ENCODE data around the gene RNF182. TPM values are rescaled to one million over a fixed set of nuclear protein-coding genes. Genes with fewer than 3 reads are reported as not detected.
"Not testable (repeated sequence)": the region's sequence is repeated elsewhere in the genome, so short reads cannot be mapped to it uniquely, and the experiment has no call there.

The RNF182 gene
- total RNA-seq, 1 donor from 2014 or later = 0.20 TPM

DNA sequence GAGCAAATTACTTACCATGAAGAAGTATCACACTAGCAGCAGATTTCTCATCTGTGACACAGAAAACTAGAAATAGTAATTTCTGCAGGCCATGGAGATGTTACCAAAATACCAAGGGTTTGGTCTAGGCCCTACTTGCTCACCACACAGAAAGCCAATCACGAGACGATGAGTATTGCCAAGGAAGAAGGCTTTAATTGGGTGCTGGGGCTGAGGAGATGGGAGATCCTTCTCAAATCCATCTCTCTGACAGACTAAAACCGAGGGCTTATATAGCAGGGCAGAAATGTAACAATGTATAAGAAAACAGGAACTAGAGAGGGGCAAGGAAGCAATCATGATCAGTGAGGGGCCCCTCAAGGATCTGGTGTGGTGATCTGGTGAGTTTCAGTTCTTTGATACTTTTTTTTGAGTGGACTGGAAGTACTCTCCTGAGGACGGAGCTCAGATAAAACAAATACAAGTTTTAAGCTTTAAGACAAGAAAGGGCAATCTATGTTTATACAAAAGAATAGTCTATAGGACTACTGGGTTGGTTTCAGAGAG is 40.9 kb downstream of the RNF182 start:
- no peak for DNase-seq (ENCODE audit: low read depth, low spot score)

DNA sequence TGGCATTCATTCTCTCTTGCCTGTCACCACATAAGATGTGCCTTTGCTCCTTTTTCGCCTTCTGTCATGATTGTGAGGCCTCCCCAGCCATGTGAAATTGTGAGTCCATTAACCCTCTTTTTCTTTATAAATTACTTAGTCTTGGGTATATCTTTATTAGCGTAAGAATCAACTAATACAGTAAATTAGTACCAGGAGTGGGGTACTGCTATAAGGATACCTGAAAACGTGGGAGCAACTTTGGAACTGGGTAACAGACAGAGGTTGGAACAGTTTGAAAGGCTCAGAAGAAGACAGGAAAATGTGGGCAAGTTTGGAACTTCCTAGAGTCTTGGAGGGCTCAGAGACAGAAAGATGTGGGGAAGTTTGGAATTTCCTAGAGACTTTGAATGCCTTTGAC is 46.6 kb downstream of the RNF182 start:
- no peak for DNase-seq (ENCODE audit: low read depth, low spot score)

DNA sequence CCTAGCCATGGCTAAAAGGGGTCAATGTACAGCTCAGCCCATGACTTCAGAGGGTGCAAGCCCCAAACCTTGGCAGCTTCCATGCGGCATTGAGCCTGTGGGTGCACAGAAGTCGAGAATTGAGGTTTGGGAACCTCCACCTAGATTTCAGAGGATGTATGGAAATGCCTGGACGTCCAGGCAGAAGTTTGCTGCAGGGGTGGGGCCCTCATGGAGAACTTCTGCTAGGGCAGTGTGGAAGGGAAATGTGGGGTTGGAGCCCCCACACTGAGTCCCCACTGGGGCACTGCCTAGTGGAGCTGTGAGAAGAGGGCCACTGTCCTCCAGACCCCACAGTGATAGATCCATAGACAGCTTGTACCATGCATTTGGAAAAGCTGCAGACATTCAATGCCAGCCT is 47.9 kb downstream of the RNF182 start:
- not testable (repeated sequence) for DNase-seq (ENCODE audit: low read depth, low spot score)

- not testable (repeated sequence) for DNase-seq (ENCODE audit: low read depth, low spot score)
Observed at GRCh38 chr6:13973422-13973821, 48.7 kb downstream of the RNF182 start.

GRCh38 chr6:13978102-13978640 is 53.4 kb downstream of the RNF182 start:
- DNase-seq (ENCODE audit: low read depth, low spot score) = no peak

DNA sequence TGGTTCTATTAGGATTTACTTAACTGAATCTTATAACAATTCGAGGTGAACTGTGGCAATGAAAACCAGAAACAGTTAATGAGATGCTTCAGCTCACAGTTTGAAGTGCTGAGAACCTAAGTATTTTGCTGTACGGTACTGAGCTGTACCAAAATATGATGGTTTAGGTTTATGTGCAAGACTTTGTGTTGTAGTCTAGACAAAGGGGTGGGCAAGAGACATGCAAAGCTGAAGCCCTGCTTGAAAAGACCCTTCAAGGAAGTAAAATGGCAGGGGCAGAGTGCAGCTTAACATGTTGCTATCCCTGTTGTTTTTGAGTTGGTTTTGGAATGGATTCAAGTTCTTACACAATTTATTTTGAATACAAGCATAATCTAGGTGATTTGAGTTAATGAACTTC is 54.0 kb downstream of the RNF182 start:
- no peak for DNase-seq (ENCODE audit: low read depth, low spot score)

DNA sequence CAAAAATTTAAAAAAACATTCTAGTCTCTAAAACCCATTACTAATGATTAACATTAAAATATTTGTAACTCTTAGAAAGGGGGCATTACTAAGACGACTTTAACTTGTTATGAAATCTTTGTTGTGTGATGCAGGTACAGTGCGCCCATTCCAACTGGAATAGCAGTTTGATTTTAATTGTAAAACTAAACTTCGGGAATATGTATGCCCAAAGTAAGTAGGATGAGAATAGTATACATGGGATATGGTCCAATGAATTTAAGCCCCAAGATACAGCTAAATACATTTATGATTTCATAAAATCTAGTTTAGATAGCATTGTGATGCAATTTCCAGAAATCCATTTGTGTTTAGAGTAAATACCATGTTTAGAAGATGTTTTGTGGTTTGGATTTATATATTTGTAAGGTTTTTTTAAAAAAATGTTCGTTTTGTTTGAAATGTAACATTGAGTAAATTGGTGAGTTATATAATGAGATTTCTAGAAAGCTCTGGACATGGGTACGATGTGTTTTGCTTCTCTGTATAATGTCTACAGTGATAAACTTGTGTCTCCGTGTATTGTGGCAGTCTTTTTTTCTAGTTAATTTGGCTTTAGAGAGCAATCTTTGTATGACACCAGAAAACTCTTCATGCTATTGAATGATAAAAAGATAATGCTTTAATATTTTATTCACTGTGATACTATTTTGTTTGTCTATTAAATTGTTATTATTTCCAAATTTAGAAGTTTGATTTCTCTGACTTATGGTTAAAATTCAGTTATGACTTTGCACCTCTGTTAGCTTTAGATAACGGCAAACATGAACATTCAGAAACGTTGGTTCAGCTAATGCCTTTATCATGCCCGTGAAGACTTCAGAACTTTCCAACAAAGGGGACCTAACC is 54.8 kb downstream of the RNF182 start:
- no peak for DNase-seq (ENCODE audit: low read depth, low spot score)

DNA sequence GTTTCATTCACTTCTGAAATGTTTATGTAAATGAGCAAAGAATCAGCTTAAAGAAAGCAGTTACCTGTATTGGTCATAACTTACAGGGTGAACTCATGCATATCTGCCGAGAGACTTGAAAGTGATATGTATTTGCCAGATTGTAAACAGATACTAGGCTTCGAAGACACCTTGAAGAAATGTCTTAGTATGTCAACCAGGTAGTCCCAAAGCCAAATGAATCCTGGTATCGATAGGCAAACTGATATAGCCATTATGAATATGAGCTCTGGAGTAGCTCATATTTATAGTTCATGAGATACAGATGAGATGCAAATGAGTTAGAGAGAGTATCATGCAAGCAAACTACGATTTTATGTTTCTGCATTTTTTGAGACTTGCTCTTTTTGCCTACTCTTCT is 55.8 kb downstream of the RNF182 start:
- no peak for DNase-seq (ENCODE audit: low read depth, low spot score)

DNA sequence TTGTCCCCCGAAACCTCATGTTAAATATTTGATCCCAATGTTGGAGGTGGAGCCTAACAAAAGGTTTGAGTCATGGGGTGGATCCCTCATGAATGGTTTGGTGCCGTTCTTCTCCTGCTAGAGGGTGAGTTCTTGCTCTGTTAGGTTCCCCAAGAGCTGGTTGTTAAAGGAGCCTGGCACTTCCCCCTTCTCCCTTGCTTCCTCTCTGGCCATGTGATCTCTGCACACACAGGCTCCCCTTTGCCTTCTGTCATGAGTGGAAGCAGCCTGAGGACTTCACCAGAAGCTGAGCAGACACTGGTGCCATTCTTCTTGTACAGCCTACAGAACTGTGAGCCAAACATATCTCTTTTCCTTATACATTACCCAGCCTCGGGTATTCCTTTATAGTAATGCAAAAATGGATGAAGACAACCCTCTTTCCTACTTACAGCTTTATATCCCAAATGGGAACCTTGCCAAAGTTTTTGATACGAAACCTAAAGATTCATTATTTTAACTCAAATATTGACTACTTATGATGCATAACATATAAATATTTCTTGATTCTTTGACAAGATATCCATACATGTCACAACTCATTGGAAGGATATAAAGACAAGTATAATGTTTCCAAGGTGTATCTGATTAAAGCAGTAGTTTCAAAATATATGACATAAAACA is 61.0 kb downstream of the RNF182 start:
- no peak for DNase-seq (ENCODE audit: low read depth, low spot score)

DNA sequence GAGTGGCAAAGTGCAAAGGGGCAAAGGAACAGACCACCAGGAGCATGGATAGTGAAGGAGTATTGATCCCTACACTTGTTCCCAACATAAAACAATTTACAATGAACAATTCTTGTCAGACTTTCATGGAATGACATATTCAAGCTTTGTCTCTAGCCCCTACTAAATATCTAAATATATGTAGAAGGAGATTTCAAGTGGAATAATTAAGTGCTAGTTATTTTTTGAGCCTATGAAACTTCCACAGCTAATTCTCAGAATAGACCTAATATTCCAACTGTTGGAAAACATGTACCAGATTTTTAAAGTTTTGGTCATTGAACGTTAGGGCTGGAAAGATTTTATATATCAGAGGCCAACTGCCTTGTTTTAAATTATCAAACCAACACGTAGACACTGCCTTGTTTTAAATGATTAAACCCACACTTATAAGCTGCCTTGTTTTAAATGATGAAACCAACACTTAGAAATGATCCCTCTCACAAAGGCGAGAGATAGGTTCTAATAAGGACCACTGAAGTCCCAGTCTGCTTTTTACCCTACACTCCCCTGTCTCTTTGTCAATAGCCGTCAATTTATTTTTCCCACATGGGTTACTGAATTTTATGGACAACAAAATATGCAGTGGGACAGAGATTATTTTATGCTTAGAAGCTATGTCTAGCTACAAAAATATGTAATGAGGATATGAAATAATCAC is 62.1 kb downstream of the RNF182 start:
- no peak for DNase-seq (ENCODE audit: low read depth, low spot score)

GRCh38 chr6:13987400-13987865 is 62.7 kb downstream of the RNF182 start:
- DNase-seq (ENCODE audit: low read depth, low spot score) = no peak

- no peak for DNase-seq (ENCODE audit: low read depth, low spot score)
Observed at GRCh38 chr6:13988049-13988738, 63.4 kb downstream of the RNF182 start.

- DNase-seq (ENCODE audit: low read depth, low spot score) = no peak
Observed at GRCh38 chr6:13988908-13989307, 64.2 kb downstream of the RNF182 start.

DNA sequence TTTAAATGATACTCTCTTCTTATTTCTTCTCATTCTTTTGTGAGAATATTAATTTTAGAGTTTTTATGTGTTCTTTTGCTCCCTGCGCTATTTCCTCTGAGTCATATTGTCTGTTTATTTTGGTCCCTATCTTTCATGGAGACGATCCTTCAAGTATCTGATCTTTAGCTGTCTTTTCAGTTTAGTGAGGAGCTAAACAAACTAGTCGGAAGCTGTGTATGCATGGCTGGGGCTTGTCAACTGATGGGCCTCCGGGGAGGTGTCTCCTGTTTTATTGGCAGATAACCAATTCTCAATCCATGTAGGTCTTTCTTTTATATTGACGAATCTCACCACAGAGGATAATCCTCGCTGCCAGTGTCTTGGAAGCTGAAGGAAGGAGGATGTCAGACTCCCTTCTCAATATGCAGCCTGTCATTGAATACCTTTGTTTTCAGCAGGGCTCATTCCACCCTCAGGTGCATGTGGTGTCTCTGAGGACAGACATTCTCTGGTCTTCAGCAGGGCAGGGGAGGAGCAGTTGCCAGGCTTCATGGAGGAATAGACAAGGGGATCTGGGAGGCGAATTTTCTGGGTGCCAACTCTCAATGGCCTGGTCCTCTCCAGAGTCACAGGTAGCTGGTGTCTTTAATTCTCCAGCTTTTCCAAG is 64.9 kb downstream of the RNF182 start:
- no peak for DNase-seq (ENCODE audit: low read depth, low spot score)

GRCh38 chr6:13990796-13991195 is 66.0 kb downstream of the RNF182 start:
- no peak for DNase-seq (ENCODE audit: low read depth, low spot score)

DNA sequence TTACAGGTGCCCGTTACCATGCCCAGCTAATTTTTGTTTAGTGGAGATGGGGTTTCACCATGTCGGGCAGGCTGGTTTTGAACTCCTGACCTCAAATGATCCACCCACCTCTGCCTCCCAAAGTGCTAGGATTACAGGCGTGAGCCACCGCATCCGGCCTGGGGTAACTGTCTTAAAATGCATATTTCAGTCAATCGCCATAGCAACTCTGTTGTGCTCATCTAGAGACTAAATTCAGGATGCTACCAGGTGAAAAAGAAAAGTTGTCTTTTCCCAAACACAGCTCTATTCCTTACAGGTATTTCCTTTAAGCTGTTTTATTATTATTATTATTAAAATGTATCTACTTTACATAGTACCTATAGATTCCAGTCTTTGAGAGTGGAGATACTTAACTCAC is 66.6 kb downstream of the RNF182 start:
- no peak for DNase-seq (ENCODE audit: low read depth, low spot score)

DNA sequence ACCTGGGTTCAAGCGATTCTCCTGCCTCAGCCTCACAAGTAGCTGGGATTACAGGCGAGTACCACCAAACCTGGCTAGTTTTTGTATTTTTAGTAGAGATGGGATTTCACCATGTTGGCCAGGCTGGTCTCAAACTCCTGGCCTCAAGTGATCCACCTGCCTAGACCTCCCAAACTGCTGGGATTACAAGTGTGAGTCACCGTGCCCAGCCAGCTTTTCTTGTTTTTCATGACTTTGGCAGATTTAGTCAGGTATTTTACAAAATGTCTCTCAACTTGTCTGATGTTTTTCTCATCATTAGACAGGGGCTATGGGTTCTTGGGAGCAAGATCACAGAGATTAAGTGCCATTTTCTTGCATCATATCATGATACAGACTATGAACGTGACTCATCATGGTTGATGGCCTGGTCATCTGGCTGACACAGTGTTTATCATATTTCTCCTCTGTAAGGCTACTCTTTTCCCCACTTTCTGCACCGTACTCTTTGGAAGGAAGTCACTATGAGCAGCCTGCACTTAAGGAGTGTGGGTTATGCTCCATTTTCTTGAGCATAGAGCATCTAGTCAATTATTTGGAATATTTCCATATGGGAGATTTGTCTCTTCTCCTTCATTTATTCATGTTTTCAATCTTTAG is 67.8 kb downstream of the RNF182 start:
- no peak for DNase-seq (ENCODE audit: low read depth, low spot score)

DNA sequence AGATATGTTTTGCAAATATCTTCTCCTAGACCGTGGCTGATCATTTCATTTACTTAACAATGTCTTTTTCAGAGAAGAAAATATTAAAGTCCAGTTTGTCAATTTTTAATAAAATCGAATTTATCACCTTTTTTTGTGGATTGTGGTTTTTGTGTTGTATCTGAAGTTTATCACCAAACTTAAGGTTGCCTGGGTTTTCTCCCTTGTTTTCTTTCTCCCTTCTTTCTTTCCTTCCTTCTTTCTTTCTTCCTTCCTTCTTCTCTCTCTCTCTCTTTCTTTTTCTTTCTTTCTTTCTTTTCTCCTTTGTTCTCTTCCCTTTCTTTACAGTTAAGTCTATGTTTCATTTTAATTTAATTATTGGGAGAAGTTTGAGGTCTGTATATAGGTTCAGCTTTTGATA is 68.7 kb downstream of the RNF182 start:
- DNase-seq (ENCODE audit: low read depth, low spot score) = no peak

DNA sequence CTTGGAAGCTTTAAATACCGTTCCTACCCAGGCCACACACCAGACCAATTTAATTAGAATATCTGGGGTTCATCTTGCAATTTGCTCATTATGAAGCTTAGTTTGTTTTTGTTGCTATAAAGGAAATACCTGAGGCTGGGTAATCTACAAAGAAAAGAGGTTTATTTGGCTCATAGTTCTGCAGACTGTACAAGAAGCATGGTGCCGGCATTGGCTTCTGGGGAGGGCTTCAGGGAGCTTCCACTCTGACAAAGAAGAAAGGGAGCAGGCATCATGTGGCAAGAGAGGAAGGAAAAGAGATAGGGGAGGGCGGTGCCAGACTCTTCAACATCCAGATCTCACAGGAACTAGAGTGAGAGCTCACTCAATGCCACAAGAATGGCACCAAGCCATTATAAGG is 73.6 kb downstream of the RNF182 start:
- no peak for DNase-seq (ENCODE audit: low read depth, low spot score)

DNA sequence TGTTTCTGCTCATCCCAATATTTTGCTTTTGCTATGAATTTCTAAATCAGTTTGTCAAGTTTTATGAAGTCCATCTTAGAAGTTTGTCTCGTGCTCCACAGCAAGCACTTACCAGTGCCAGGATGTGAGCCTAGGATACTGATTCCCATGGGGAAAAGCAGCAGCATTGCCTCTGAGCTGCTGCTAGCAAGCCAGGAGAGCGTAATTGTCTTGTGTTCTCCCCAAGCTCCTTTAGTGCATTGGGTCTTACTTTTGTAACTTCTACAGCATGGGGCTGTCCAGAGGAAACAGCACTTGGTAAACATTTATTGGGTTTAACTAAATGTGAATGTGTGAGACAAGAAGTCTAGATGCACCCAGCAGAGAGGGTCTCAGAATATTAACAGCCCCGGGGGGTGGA is 76.1 kb downstream of the RNF182 start:
- DNase-seq (ENCODE audit: low read depth, low spot score) = no peak

Data from pulmonary artery endothelial cell (primary cell).